HuH-7.5 (cell line): ENCODE data around the gene RASSF4.

Experiments used
- DNase-seq: peaks from one replicate; pipeline ENCODE4 v3.0.0; 2011; ENCODE audit warnings: low spot score

Gene RASSF4

GRCh38 chr10:44959247-44960087 lies at the start of gene RASSF4:
RASSF4 (plus strand) TSS chr10:44959802; CDS start chr10:44970203, 10,401 bp downstream.
- peak; percentile 77 for DNase-seq

- no peak for DNase-seq
These were observed 49.7 kb upstream of the RASSF4 start for GRCh38 chr10:44909910-44910309.

- no peak for DNase-seq
These were observed 49.0 kb upstream of the RASSF4 start for GRCh38 chr10:44910602-44911001.

GRCh38 chr10:44911081-44911540 lies 48.5 kb upstream of the RASSF4 start, which contains the start of gene TMEM72:
TMEM72 (plus strand) TSS chr10:44911337; CDS start chr10:44911513, 176 bp downstream.
- DNase-seq, result peak; percentile 67

GRCh38 chr10:44911951-44912350 lies 47.7 kb upstream of the RASSF4 start:
- no peak for DNase-seq

GRCh38 chr10:44913350-44914081 lies 46.1 kb upstream of the RASSF4 start:
- no peak for DNase-seq

- no peak for DNase-seq
These were observed 44.7 kb upstream of the RASSF4 start for GRCh38 chr10:44914891-44915290.

- DNase-seq, result no peak
These were observed 43.2 kb upstream of the RASSF4 start for GRCh38 chr10:44916429-44916828.

GRCh38 chr10:44917848-44918247 lies 41.8 kb upstream of the RASSF4 start:
- no peak for DNase-seq

- no peak for DNase-seq
These were observed 39.4 kb upstream of the RASSF4 start for GRCh38 chr10:44920252-44920651.

GRCh38 chr10:44921061-44921460 lies 38.5 kb upstream of the RASSF4 start:
- no peak for DNase-seq

- DNase-seq, result no peak
These were observed 38.1 kb upstream of the RASSF4 start for GRCh38 chr10:44921506-44921905.

GRCh38 chr10:44922021-44922420 lies 37.6 kb upstream of the RASSF4 start:
- no peak for DNase-seq

- no peak for DNase-seq
These were observed 36.6 kb upstream of the RASSF4 start for GRCh38 chr10:44922796-44923545.

GRCh38 chr10:44923611-44924010 lies 36.0 kb upstream of the RASSF4 start:
- DNase-seq, result no peak

GRCh38 chr10:44924261-44925040 lies 35.2 kb upstream of the RASSF4 start:
- DNase-seq, result no peak

GRCh38 chr10:44925224-44925623 lies 34.4 kb upstream of the RASSF4 start:
- no peak for DNase-seq

GRCh38 chr10:44925811-44926750 lies 33.5 kb upstream of the RASSF4 start:
- no peak for DNase-seq

- DNase-seq, result no peak
These were observed 32.8 kb upstream of the RASSF4 start for GRCh38 chr10:44926751-44927351.

- no peak for DNase-seq
These were observed 32.2 kb upstream of the RASSF4 start for GRCh38 chr10:44927352-44927751.
